Left cardiac atrium (tissue), 4 donors: ENCODE results near the gene COL18A1. TPM values are rescaled to one million over a fixed set of nuclear protein-coding genes. Genes with fewer than 3 reads are reported as not detected.
A peak's percentile ranks its signal among the peaks of the same experiment; 100 is the strongest.

Experiments used
- ATAC-seq, 2 donors: fragments of 200-7000 bp; cut with Tn5 transposase; one replicate each; pipeline ENCODE4 v1.9.1; 2020; ENCODE audit warnings: mild to moderate bottlenecking in 2 of 2, moderate library complexity in 2 of 2
- DNase-seq: peaks from one replicate; pipeline ENCODE4 v3.0.0-alpha.2; 2020
- intact Hi-C, 2 donors: fragments of 100-400 bp; cut with DNase I; formaldehyde crosslinking; loops; one replicate each; pipeline versions ENCODE4 v1.14.1 to v1.15.1; 2022 to 2023
- total RNA-seq, 2 donors: library from RNA; stranded (reverse); fragmentation: NEBNext Ultra II Directional; extraction: Animal tissue kit (Norgen Biotek cat#: 25700); gene quantifications; one replicate each; pipeline ENCODE4 v1.2.1, GENCODE V29; 2021
- donor health status: DM: no; HTN: yes; CAD: no.
- donor health status: DM: no; HTN: yes; CAD: no; lungs with severe emphysema.
- donor health status: DM: yes; HTN: yes; CAD: no.
- donor health status: Dilated cardiomyopathy.

COL18A1 gene
- total RNA-seq, 2 donors from 2014 or later = 53.4 to 104 TPM

DNA sequence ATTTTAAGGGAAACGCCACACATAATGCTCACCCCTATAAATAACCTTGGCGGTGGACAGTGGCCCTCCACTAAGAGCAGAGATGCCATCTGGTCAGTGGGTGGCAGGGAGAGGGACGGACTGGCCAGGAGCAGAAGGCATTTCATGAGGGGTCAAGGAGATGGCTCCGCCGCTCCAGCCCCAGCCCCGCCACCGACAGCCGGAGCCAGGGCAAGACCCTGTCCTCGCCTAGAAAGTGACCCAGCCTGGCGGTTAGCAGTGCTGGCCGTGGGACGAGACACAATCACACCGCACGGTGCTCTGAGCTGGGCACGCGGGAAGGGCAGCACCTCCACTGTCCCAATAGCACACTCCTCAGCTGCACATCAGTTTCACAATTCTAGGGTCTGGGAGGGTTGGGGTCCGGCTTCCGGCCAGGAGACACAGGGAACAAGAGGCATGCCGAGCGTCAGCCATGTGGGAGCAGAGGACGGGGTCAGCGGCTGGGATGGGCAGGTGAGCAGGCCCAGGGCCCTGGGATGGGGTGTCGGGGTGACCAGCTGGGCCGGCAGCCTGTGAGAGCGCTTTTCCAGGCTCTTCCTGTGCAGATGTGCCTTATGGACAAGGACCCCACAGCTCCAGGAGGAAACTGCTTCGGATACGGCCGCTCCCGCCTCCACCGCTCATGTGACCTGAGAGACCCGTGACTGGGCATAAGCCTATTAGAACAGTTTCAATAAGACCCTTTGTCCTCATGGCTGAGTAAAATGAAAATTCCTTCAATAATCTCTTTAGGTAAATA lies 131.5 kb downstream of the COL18A1 start:
- intact Hi-C loops = no loop called here
- DNase-seq (peak; percentile 10), ATAC-seq (no peak)

DNA sequence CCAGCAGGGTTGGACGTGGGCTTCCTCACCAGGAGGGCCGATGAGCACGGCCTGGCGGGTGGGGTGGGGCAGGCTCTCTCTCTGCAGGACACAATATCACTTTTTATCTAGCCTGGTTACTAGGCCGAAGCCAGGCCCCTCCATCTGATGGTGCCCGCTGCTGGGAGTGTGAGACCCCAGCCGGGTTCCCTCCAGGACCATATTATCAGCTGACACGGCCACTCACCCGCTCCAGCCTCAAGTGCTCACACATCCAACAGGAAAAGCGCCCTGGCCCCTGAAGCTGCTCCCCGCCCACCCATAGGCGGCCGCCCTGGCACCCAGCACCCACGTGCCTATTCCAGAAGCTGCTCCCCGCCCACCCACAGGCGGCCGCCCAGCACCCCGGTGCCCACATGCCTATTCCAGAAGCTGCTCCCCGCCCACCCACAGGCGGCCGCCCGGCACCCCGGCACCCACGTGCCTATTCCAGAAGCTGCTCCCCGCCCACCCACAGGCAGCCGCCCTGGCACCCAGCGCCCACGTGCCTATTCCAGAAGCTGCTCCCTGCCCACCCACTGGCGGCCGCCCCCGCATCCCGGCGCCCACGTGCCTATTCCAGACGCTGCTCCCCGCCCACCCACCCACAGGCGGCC lies 132.3 kb downstream of the COL18A1 start:
- intact Hi-C loops = no loop called here
- peak; percentile 17 for DNase-seq
- ATAC-seq = no peak

DNA sequence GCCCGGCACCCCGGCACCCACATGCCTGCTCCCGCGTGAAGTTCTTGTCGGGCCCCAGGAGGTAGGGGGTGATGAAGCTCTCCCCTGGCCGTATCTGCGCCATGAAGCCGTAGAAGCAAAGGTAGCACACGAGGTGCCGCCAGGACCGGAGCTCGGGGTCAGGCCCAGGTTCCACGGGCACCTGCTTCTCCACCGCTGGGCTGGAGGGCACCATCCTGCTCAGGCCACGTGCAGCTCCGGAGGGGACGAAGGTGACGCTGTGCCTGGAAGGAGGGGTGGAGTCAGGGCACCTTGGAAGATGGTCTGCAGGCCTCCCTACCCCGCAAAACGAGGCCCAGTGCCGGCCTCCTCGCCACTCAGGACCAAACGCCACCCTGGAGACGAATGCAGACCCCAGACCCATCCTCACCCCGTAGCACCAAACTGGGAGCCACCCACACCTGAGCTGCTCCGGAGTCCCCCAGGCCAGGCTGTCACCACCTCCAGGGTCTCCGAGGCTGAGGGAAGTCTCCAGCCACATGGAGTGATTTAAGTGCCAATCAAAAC lies 132.9 kb downstream of the COL18A1 start:
- intact Hi-C loops = no loop called here
- ATAC-seq = no peak
- DNase-seq = peak; percentile 22

DNA sequence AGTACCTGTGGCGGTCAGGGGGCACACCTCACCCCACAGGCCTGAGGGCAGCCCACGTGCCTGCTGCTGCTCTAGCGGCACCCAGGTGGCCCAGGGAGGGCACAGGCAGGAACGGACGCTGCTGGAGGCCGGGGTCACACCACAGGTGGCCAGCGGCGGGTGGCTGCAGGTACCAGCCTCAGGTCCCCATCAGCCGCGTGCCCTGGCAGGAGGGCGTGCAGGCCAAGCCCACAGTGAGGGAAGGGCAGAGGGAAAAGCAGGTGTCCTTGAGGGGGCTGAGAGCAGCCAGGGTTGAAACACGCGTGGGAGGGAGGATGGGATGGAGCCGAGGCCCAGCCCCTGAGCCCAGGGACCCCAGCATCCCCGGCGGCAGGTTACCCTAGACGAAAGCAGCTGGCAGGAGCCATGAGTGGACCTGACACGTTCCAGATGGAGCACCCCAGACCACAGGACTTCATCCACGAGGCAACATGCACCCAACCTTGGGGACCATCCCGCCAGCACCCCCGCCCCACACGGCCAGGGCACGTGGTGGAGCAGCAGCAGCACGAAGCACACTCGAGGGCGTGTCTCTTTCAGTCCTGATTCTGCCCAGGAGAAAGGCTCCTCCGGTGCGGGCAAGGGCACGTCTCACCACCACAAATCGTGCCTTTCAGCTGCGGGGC lies 133.5 kb downstream of the COL18A1 start:
- intact Hi-C loops = no loop called here
- ATAC-seq (no peak), DNase-seq (no peak)

DNA sequence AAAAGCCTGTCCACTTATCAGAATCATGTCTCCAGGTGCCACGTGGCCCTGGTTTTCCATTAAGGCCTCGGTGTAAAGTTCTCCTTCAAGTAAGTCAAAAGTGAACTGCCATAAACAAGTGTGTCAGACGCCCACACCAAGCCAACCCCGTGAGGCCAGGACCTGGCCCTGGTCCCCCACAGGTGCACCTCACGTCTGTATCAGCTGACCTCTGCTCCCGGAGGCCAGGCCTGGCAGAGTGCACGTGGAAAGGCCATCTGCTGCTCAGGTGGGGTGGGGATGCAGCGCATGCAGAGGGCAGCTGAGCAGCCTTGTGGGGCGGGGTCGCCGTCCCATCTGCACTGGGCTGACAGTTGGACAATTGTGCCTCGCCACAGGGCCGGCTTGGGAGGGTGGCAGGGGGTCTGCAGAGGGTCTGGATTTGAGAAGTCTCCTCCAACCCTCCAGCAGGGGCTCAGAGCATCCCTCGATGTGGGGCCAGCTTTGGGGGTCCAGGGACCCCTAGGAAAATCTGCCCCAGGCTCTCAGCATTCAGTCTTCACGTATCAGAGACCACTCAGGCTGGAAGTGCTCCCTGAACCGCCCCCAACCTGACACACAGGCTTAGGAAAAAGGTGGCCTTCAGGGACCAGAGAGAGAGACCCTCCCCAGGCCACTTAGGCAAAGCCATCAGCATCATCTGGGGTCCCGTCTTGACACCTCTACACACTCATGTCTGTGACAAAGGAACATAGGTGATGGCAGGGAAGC lies 134.3 kb downstream of the COL18A1 start:
- peak; percentile 24 for DNase-seq
- intact Hi-C loops = no loop called here

DNA sequence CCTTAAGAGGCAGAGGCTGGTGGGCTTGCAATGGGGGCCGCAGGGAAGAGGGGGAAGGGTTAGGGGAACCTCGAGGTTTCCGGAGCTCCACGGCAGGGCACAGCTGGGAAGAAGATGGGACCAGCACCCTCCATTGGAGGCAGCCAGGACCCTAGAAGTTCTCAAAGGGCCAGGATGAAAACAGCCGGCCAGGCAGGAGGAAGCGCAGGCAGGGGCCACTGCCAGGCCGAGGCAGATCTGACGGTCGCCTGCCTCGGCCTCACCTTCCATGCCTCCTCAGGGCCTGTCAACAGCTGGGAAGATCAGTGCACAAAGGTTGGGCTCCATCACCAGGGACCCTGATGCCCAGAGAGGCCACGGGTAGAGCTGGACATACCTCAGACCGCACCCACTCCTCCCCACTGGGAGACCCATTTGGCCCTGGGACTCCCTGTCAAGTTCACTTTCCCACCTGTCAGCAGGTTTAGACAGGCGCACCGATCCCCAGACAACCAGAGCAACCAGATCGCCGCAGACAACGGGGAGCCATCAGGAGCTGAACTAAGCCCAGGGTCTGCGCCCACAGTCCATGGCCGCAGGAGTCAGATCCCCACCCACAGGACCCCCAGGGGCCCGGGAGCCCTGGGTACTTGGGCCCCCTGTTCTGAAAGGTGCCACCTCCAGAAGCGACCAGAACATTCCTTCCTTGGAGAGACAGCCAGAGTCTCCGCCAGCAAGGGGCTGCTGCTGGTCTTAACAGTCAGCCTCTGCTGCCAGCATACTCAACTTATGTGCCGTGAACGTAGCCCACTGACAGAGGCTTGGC lies 135.0 kb downstream of the COL18A1 start:
- intact Hi-C loops = no loop called here
- DNase-seq (peak; percentile 19), ATAC-seq (no peak)

More for the DNA sequence above, 134.3 kb downstream of the COL18A1 start:
- no peak for ATAC-seq

DNA sequence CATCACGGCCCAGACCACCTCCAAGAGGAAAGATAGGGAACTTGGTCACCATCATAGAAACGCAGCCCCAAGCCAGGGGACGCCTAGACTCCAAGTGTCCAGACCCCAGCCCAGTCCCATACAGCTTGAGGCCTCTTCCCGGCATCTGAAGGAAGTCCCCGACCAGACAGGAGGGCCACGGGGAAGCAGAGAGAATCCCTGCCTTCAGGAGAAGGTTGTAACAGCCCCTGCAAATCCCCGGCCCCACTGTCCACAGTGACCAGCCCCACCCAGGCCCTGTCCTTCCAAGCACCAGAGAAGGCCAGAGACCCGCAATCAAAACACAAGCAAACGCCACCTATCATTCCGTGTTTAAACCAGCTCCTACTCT lies 135.6 kb downstream of the COL18A1 start:
- DNase-seq = peak; percentile 17
- ATAC-seq = no peak
- intact Hi-C loops = no loop called here

DNA sequence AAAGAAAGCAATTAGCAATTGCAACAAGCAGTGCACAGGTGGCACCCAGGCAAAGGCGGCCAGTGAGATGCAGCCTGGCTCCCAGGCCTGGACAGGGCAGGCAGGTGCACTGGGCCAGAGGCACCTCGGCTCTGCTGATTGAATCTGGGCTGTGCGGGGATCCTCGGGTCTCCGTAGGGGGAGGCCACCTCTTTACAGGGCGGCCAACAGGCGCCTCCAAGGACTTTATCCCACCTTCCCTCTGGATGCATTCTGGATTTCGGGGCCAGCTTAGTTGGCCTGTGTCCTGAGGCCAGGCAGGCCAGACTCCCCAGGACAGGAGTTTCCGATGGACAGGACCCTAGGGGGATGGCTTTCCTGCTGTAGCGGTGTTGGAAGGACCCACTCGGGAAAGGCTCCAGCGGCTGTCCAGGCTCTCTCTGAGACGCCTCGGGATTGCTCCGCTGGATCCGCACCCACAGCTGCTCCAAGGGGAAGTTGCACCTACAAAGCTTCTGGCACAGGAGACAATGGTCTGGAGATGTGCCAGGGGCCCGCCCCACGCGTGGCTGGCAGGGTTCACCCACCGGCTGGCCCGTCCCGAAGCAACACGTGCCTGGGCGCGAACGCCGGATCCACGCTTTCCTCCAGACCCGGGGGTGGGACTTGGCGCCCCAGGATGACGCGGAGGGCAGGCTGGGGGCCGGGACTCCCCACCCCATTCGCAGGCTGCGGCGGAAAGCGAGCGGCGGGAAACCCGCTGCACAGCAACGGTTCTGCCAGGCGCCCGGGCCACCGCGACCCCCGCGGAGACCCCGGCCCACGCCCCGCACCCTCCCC lies 136.5 kb downstream of the COL18A1 start:
- DNase-seq = peak; percentile 90
- peak; percentile 76 to 83 for ATAC-seq
- intact Hi-C loops = no loop called here

DNA sequence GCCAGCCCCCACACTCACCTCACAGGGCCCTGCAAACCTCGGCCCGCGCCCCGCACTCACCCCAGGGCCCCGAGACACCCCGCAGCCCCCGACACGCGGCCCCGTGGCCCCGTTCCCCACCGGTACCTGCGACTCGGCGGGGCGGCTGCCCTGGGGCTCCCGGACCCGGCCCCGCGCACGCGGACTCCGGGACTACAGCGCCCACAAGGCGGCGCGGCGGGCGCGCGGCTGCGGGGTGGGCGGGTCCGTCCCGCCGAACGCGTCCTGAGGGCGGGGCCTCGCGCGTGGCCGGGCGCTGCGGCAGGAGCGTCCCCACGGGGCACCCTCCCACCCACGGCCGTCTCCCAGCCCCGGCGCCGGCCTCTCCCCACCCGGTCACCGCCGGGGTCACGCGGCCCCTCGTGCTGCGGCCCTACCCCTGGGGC lies 137.3 kb downstream of the COL18A1 start, which contains the start of gene SLC19A1:
TSS of gene SLC19A1 (minus strand) at position 199 of the 425 bp plus-strand sequence. CDS start 4,481 bp downstream, outside the sequence.
- ATAC-seq = peak; percentile 89 to 92
- DNase-seq = peak; percentile 84
- intact Hi-C loops = no loop called here

DNA sequence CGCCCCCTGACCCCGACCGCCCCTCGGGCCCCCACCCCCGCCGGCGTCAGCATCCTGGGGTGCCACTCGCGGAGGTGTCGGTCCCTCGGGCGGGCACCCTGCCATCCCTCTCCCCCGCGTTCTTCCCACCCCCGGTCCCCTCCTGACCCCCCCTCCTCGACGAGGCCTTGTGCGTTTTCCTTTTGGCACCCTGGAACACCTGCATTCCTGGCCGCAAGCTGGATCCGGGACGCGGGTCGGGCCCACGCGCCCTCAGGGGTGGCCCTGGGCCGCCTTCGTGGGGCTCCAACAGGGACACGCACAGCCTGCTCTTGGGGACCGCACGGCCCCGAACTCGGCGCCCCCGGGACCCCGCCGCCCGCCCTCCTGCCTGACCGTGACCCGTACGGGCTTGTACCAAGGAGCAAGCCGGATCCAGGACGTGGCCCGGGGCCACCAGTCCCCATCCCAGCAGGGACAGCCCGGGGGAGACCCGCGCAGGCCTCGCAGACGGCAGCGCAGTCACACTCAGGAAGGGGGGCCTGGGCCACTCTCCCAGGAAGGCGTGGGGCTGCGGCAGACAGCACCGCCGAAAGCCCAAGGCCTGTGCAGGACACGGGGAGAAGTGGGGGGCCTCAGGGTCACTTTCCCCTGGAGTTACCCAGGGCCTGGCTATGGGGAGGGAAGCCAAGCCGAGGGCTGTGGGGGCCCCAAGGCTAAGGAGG lies 137.9 kb downstream of the COL18A1 start:
- intact Hi-C loops = no loop called here
- ATAC-seq (peak; percentile 3), DNase-seq (peak; percentile 40)

DNA sequence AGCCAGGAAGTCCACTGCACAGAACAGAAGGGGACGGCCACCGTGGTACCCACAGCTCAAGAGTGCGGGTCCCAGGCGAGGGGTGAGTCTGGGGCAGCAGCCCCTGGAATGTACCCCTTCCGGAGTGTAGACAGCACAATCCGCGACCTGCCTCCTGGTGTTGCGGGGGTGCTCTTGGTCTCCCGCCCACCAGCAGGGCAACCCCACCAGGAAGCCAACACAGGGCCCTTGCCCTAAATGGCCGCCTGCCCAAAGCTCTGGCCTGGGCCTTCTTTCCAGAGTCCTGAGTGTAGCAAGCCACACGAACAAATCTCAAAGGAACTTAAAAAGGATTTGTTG lies 138.4 kb downstream of the COL18A1 start:
- intact Hi-C loops = no loop called here
- ATAC-seq = peak in 1 of 2 donors; percentile 28
- no peak for DNase-seq

DNA sequence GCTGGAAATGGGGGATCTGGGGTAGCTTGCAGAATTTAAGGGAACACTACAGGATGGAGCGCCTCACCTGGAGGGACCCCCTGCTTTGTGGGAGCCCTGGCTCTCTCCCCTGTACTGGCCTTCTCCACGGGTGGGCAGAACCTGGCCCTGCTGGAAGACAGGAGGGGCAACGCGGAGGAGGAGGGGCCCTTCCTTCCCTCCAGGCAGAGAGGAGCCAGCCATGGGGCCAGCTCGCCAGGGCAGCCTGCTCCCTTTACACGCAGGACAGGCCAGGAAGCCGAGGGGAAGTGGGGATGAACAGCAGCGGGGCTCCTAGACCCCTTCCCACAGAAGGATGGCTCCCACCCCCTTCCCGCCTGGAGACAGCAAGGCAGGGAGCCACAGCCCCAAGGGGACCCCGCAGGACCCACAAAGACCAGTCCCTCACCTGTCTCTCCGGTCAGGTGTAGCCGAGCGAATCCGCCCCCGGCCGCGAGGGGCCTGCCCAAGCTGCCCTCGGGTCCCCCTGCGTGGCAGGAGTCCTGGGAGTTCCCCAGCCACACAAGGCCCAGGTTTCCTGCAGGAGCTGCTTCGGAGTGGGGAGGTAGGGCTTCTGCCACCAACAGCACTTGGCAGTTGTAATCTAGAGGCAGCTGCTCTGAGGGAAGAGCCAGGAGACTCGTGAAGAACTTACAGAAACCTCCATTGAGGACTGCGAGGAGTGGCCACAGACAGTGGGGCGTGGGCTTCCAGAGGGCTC lies 138.9 kb downstream of the COL18A1 start:
- ATAC-seq (no peak), DNase-seq (no peak)
- intact Hi-C loops = no loop called here

DNA sequence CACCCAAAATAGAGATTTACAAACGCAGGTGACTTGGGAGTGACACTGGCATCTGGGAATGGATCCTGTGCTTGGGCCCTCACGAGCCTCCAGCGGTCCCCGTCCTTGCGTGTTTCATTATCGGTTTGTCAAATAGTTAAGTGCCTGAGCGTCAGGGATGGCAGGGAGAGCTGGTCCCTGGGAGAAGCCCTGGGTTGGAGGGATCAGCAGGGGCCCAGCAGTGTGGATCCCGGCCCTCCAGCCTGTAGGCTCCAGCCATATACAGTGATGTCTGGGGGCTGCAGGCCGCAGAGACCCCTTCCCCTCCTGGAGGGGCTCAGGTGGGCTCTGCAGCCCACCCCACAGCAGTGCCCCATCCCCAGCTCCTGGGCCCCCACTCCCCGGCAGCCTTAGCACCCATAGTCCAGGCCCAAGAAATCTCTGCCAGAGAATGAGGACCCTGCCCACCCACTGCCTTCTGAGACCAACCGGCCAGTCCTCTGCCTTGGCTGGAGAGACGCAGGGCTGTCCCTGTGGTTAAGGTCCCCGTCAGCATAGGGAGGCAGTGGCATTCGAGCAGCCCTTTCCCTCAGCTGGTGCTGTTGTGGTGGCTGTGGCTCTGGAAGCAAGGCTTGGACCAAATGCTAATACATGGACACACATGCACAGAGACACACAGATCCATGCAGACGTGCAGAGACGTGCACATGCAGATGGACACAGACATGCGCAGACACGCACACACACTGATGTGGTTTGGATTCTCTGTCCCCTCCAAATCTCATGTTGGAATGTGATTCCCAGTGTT lies 139.7 kb downstream of the COL18A1 start:
- ATAC-seq = no peak
- no peak for DNase-seq
- intact Hi-C loops = no loop called here

DNA sequence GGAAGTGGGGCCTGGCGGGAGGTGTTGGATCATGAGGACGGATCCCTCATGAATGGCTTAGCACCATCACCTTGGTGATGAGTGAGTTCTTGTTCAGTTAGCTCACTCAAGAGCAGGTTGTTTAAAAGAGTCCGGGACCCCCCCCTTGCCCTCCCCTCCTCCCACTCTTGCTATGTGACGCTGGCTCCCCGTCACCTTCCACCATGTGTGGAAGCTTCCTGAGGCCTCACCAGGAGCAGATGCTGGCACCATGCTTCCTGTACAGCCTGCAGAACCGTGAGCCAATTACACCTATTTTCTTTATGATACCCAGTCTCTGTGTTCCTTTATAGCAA lies 140.2 kb downstream of the COL18A1 start:
- ATAC-seq (no peak), DNase-seq (no peak)
- intact Hi-C loops = no loop called here

DNA sequence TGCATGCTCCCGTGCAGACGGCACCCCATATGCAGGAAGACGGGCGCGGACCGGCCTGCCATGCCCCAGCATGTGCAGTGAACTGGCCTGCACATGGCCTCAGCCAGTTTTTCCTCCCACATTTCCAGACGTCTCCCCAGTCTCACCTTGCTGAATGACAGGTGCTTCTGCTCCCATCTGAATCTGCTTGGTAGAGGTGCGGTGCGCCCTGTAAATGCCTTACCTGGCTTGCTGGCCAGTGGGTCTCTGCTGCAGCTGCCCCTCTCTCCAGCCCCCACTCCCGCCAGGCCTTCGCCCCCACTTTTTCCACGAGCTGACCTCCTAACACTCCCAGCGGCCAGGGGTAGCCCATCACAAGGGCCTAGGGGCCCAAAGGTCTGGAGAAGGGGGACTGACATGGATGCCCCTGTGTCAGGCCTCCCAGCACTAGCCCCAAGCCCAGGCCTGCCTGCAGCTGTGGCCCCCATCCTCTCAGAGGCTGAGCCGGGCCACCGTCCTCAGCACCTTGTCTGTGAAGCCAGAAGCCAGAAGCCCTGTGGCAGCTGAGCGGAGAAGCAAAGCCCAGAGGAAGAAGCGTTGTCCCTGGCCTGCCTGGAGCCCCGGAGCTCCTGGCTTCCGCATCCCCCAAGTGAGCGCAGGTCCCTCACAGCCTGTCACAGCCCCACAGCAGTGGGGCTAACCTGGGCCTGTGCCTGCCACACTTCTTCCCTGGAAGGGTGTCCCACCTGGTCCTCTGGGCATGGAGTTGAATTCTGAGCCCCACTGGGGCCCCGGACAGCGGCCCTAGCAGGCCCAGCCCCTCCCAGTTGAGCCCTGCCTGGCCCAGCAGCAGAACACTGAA lies 140.9 kb downstream of the COL18A1 start:
- DNase-seq (no peak), ATAC-seq (no peak)
- intact Hi-C loops = no loop called here
